Left ventricle myocardium inferior (tissue), 1 donor: ENCODE data around the gene ASCL1. TPM values are rescaled to one million over a fixed set of nuclear protein-coding genes. Genes with fewer than 3 reads are reported as not detected.

Experiments used
- DNase-seq: peaks from one replicate; pipeline ENCODE4 v3.0.0-alpha.2; 2020
- H3K27ac ChIP-seq: fragments of 200-600 bp; replicated peaks from 2 replicates; pipeline ENCODE4 v1.8.0; 2021
- H3K27me3 ChIP-seq: fragments of 200-600 bp; 2 replicates; pipeline ENCODE4 v1.8.0; 2021; ENCODE audit warnings: low read depth
- H3K36me3 ChIP-seq: fragments of 200-600 bp; 2 replicates; pipeline ENCODE4 v1.8.0; 2021
- H3K4me1 ChIP-seq: fragments of 200-600 bp; 2 replicates; pipeline ENCODE4 v1.8.0; 2021
- H3K4me3 ChIP-seq: fragments of 200-600 bp; 2 replicates; pipeline ENCODE4 v1.8.0; 2021; ENCODE audit warnings: mild to moderate bottlenecking, moderate library complexity
- H3K9me3 ChIP-seq: fragments of 200-600 bp; replicated peaks from 2 replicates; pipeline ENCODE4 v1.8.0; 2021
- CTCF ChIP-seq: fragments of 200-600 bp; IDR thresholded peaks from 2 replicates; pipeline ENCODE4 v1.8.0; 2021; ENCODE audit warnings: antibody characterized with exemption, mild to moderate bottlenecking, borderline replicate concordance
- intact Hi-C: fragments of 100-400 bp; cut with micrococcal nuclease; formaldehyde crosslinking; loops from one replicate; pipeline ENCODE4 v1.11.0; 2022
- total RNA-seq: library from RNA; stranded (reverse); fragmentation: NEBNext Ultra II Directional; extraction: Animal tissue kit (Norgen Biotek cat#: 25700); gene quantifications from one replicate; pipeline ENCODE4 v1.2.1, GENCODE V29; 2021
- donor health status: DM: no; HTN: yes; CAD: no; lungs with severe emphysema.

ASCL1 gene
- total RNA-seq, 1 donor from 2014 or later: not detected

DNA sequence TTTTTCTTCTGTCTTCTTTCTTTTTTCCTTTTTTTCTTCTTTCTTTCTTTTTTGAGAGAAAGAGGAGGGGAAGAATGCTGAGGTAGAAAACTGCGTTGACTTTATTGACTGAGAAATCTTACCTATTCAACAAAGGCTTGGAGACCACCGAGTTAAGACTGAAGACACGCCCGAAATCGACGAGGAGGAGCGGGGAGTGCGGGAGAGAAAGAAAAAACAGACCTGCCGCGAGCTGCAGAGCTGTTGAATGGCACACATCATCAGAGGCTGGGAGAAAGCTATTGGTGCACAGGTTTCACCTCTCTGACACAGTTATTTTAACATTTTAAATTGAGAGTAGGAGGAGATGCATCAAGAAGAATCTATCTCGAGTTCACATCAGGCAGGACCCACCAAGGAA lies 5.1 kb downstream of the ASCL1 start:
- intact Hi-C loops: no loop called here
- Histone ChIP-seq H3K4me3 (no peak overlapping the region), H3K36me3 (no peaks in the 10 kb centered on the region), H3K9me3 (peaks cover 14% of the 10 kb centered on the region), H3K27ac (no peak overlapping the region), H3K4me1 (peaks cover 19% of the 10 kb centered on the region), H3K27me3 (peaks cover 99% of the 10 kb centered on the region)
- DNase-seq: no peak
- no peak for TF ChIP-seq CTCF

DNA sequence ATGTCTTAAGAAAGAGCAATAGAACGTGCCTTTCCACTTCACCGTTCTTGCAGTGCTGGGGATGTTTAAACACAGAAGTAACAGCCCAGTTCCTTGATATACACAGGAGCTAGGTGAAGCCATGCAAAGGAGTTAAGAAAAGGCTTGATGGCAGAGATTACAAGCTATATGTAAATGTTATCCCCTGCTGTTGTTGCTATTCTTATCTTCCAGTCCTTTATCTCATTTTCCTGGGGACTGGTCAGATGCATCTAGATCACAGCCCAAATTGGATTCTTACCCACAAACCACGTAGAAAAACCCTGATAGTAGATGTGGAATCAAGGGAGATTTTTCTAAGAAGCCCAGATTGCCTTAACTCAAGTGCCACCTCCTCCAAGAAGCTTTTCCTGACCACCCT lies 5.5 kb downstream of the ASCL1 start:
- no peak for TF ChIP-seq CTCF
- Histone ChIP-seq H3K9me3 (peaks cover 14% of the 10 kb centered on the region), H3K27ac (no peak overlapping the region), H3K4me1 (peaks cover 14% of the 10 kb centered on the region), H3K27me3 (peaks cover 99% of the 10 kb centered on the region), H3K36me3 (no peaks in the 10 kb centered on the region), H3K4me3 (no peak overlapping the region)
- intact Hi-C loops: no loop called here
- DNase-seq: no peak

- TF ChIP-seq CTCF: no peak
- Histone ChIP-seq H3K27ac (no peak overlapping the region), H3K27me3 (peaks cover 99% of the 10 kb centered on the region), H3K4me3 (no peak overlapping the region), H3K4me1 (peaks cover 6% of the 10 kb centered on the region), H3K36me3 (no peaks in the 10 kb centered on the region), H3K9me3 (peaks cover 14% of the 10 kb centered on the region)
- intact Hi-C loops: no loop called here
- no peak for DNase-seq
These were observed 6.3 kb downstream of the ASCL1 start for GRCh38 chr12:102963796-102964195.

GRCh38 chr12:102964872-102965271 lies 7.4 kb downstream of the ASCL1 start:
- Histone ChIP-seq H3K4me1 (peaks cover 4% of the 10 kb centered on the region), H3K27ac (no peak overlapping the region), H3K36me3 (no peaks in the 10 kb centered on the region), H3K27me3 (peaks cover 99% of the 10 kb centered on the region), H3K9me3 (peaks cover 14% of the 10 kb centered on the region), H3K4me3 (no peak overlapping the region)
- intact Hi-C loops: no loop called here
- TF ChIP-seq CTCF: no peak
- DNase-seq: no peak

DNA sequence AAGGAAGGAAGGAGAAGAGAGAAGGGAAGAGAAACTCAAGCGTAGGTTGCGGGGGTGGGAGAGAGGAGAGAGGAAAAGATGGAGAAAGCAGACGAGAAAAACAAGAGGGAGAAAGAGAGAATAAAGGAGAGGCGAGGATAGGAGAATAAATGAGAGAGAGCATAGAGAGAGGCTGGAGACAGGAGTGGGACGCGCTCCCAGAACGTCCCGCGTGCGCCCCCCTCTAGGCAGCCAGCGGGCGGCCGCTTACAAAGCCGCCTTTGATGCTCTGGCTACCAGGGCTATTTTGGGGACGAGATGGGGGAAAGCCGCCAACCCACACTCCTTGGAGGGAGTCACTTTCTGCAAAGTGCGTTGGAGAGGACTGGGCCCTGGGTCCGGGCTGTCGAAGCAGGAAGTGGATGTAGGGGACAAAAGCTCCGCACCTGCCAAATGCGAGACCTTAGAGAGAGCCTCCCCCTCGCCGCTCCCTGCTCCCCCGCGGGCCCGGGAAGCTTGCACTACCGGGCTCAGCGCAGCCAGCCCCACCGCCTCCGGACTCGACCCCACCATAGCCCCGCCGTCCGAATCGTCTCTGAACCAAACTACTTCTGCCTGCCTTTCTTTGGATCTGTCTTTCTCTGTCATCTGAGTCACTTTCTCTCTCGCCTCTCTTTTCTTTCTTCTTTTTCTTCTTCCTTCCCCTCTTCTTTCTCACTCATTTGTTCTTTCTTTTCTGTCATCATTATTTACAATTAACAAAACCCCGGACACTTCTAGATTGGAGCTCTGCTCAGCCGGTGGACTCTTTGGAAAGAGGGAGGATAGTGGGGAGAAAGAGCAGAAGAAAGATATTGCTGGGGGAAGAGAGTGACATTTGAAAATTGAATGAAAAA lies 8.0 kb downstream of the ASCL1 start:
- no peak overlapping the region for H3K4me3 ChIP-seq
- no peak for TF ChIP-seq CTCF
- DNase-seq: no peak
- peaks cover 93% of the 10 kb centered on the region for H3K27me3 ChIP-seq
- H3K27ac ChIP-seq: no peak overlapping the region
- intact Hi-C loops: no loop called here
- H3K4me1 ChIP-seq: peaks cover 4% of the 10 kb centered on the region
- peaks cover 14% of the 10 kb centered on the region for H3K9me3 ChIP-seq
- no peaks in the 10 kb centered on the region for H3K36me3 ChIP-seq
